ENCODE results near the gene PTGIS. TPM values are rescaled to one million over a fixed set of nuclear protein-coding genes. Genes with fewer than 3 reads are reported as not detected.

PTGIS gene
- total RNA-seq, 1 experiment from 2014 or later, result 20.0 TPM

- Histone ChIP-seq H2BK120ac (ENCODE audit: low read depth, low read length, poor library complexity, severe bottlenecking) (no peak overlapping the region), H3T11ph (ENCODE audit: low read length) (no peak overlapping the region), H2BK20ac (ENCODE audit: low read depth, low read length, poor library complexity, severe bottlenecking) (no peak overlapping the region), H3K4me1 (ENCODE audit: insufficient read depth, low read length) (no peaks in the 10 kb centered on the region), H3K4ac (ENCODE audit: low read depth, low read length) (no peak overlapping the region), H2AK5ac (ENCODE audit: insufficient read length, low read length) (no peak overlapping the region), H2BK12ac (ENCODE audit: insufficient read length, low read depth, low read length) (no peak overlapping the region), H3K27ac (ENCODE audit: insufficient read length, low read depth, low read length) (no peak overlapping the region), H2AFZ (ENCODE audit: low read length) (no peak overlapping the region), H4K91ac (ENCODE audit: insufficient read length, low read depth, low read length) (no peak overlapping the region), H3K79me2 (ENCODE audit: insufficient read depth, low read length) (no peaks in the 10 kb centered on the region), H4K20me1 (ENCODE audit: control insufficient read depth, insufficient read depth, insufficient read length) (no peaks in the 10 kb centered on the region), H3K14ac (ENCODE audit: insufficient read depth, low read length) (no peak overlapping the region), H3K79me1 (ENCODE audit: insufficient read depth, low read depth, low read length, poor library complexity, severe bottlenecking) (no peaks in the 10 kb centered on the region), H2BK15ac (ENCODE audit: low read depth, low read length) (no peak overlapping the region), H3K23me2 (ENCODE audit: insufficient read length, low read depth, low read length, poor library complexity, severe bottlenecking) (no peaks in the 10 kb centered on the region), H3K9ac (ENCODE audit: extremely low read depth, insufficient read length, low read length) (no peak overlapping the region), H4K8ac (replicated peaks; ENCODE audit: insufficient read length, low read depth, low read length) (no peak overlapping the region), H3K56ac (ENCODE audit: insufficient read length, low read depth, low read length) (no peak overlapping the region), H3K18ac (ENCODE audit: insufficient read length, low read depth, low read length) (no peak overlapping the region), H3K9me3 (ENCODE audit: control insufficient read depth, low read depth, low read length) (no peaks in the 10 kb centered on the region), H3K27me3 (ENCODE audit: insufficient read depth, low read length) (no peaks in the 10 kb centered on the region), H4K5ac (ENCODE audit: insufficient read length, low read depth, low read length) (no peak overlapping the region), H3K4me2 (ENCODE audit: insufficient read depth, insufficient read length, low read length) (no peak overlapping the region), H3K23ac (ENCODE audit: insufficient read length, low read depth, low read length) (no peak overlapping the region), H2BK5ac (ENCODE audit: insufficient read length, low read length) (no peak overlapping the region)
- Mint-ChIP-seq H3K27ac (no peak overlapping the region), H3K4me1 (no peaks in the 10 kb centered on the region), H3K4me3 (no peak overlapping the region), H3K36me3 (ENCODE audit: insufficient read depth in 1 of 3, low read depth in 3 of 3) (peaks cover 0 to 4% (median 2%) of the 10 kb centered on the region in 3 experiments; a peak in 3 of 7 replicates), H3K9me3 (peaks cover 4% of the 10 kb centered on the region in 2 experiments; a peak in 3 of 5 replicates), H3K27me3 (ENCODE audit: low read depth) (peaks cover 4% of the 10 kb centered on the region)
- no CpG with 5 or more reads among the region's 10 CpGs for WGBS (ENCODE audit: extremely low coverage, insufficient read length, low lambda C conversion rate)
- no peak for TF ChIP-seq CTCF (conservative IDR thresholded peaks at IDR 0.05)
- DNase-seq, result no peak
Measured at GRCh38 chr20:49587111-49587570, 19.2 kb upstream of the PTGIS start.

Data from H9 (cell line).